Testis (tissue), 3 donors: ENCODE results near the gene KCNIP2. TPM values are rescaled to one million over a fixed set of nuclear protein-coding genes. Genes with fewer than 3 reads are reported as not detected.

Experiments used
- DNase-seq: peaks from one replicate; pipeline ENCODE4 v3.0.0-alpha.2; 2019
- H3K27ac ChIP-seq, 2 donors: fragments of 200-600 bp; sonication (generic); one replicate each; pipeline ENCODE4 v1.5.1; 2019
- H3K27me3 ChIP-seq: fragments of 200-600 bp; sonication (generic); one replicate; pipeline ENCODE4 v1.5.1; 2019
- H3K36me3 ChIP-seq: fragments of 200-600 bp; sonication (generic); one replicate; pipeline ENCODE4 v1.5.1; 2017; ENCODE audit warnings: low read depth; ENCODE audit errors: missing control alignments
- H3K4me1 ChIP-seq: fragments of 200-600 bp; sonication (generic); one replicate; pipeline ENCODE4 v1.5.1; 2019
- H3K4me3 ChIP-seq, 2 donors: fragments of 200-600 bp; sonication (generic); one replicate each; pipeline ENCODE4 v1.5.1; 2017 to 2019
- H3K9me3 ChIP-seq: fragments of 200-600 bp; sonication (generic); one replicate; pipeline ENCODE4 v1.5.1; 2017
- POLR2A ChIP-seq: fragments of 450-650 bp; IDR thresholded peaks from one replicate; pipeline ENCODE4 v1.6.1; 2017; ENCODE audit warnings: antibody characterized with exemption, mild to moderate bottlenecking, moderate library complexity
- WGBS, 2 donors: methylation state at CpG; one replicate each; pipeline ENCODE4 v1.1.5; 2018; 5-methylcytosine and 5-hydroxymethylcytosine counted together
- intact Hi-C: fragments of 100-400 bp; cut with DNase I; formaldehyde crosslinking; loops from one replicate; pipeline ENCODE4 v1.15.1; 2023; ENCODE audit warnings: low total_unique reads
- polyA plus RNA-seq: library from polyadenylated mRNA; stranded (reverse); fragments of 350-450 nt; fragmentation: Illumina TruSeq; extraction: RNeasy Lipid Tissue Mini Kit (QIAGEN cat#74804); gene quantifications from one replicate; pipeline ENCODE4 v1.2.3, GENCODE V29; 2014; ENCODE audit warnings: low read depth, low replicate concordance; ENCODE audit not compliant: insufficient read depth
- total RNA-seq, 2 donors: library from RNA; depleted of rRNA; stranded (reverse); fragments of >200 nt; gene quantifications; one replicate each; pipeline ENCODE4 v1.2.3, GENCODE V29; 2016
- TF ChIP-seq, protein P1 (sequence below), 3 experiments: fragments of 450-650 bp in 2 of 3; fragments of 200-600 bp in 1 of 3; sonication (generic) in 1 of 3; IDR thresholded peaks; one replicate each; pipeline ENCODE4 v1.5.1; 2016 to 2019; ENCODE audit warnings: antibody characterized with exemption in 3 of 3, mild to moderate bottlenecking in 2 of 3, moderate library complexity in 1 of 3

The KCNIP2 gene
- total and polyA plus RNA-seq, 3 donors from 2014 or later, result 5.1 to 6.8 (median 5.6) TPM

DNA sequence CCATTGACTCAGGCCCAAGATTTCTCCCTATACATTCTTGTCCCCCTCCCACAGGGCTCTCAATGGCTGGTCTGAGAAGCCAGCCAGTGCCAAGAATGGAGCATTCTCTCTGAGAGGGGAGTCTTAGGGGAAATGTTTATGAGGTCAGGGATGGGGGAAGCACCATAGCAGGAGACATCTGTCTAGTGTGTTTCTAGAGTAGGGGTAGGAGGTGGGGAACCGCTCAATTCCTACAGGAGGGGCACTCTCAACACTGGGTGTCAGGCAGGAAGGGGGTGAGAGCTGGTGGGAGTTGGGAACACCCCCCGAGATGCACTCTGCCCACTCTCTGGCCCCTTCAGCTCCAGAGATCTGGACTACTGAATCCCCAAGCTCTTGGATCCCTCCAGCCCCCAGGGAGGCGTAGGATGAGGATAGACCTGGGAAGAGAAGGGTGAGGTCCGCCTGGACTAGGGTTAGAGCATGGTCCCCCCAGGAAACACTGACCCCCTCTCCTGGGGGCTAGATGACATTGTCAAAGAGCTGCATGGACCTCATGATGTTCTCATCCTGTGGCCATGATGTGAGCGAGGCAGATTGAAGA, 16.7 kb downstream of the KCNIP2 start:
- Histone ChIP-seq H3K4me3 (no peak overlapping the region), H3K36me3 (no peaks in the 10 kb centered on the region), H3K27me3 (no peaks in the 10 kb centered on the region), H3K27ac (no peak overlapping the region), H3K9me3 (no peaks in the 10 kb centered on the region), H3K4me1 (peaks cover 11% of the 10 kb centered on the region)
- intact Hi-C loops, result no loop called here
- DNase-seq, result no peak
- WGBS, 2 donors, result 95 to 96% methylated on average over 4 to 5 of the region's 5 CpGs
- TF ChIP-seq, protein P1, sequence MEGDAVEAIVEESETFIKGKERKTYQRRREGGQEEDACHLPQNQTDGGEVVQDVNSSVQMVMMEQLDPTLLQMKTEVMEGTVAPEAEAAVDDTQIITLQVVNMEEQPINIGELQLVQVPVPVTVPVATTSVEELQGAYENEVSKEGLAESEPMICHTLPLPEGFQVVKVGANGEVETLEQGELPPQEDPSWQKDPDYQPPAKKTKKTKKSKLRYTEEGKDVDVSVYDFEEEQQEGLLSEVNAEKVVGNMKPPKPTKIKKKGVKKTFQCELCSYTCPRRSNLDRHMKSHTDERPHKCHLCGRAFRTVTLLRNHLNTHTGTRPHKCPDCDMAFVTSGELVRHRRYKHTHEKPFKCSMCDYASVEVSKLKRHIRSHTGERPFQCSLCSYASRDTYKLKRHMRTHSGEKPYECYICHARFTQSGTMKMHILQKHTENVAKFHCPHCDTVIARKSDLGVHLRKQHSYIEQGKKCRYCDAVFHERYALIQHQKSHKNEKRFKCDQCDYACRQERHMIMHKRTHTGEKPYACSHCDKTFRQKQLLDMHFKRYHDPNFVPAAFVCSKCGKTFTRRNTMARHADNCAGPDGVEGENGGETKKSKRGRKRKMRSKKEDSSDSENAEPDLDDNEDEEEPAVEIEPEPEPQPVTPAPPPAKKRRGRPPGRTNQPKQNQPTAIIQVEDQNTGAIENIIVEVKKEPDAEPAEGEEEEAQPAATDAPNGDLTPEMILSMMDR (IDR thresholded peaks at IDR 0.05), result no peak
- TF ChIP-seq POLR2A, result no peak

GRCh38 chr10:101824736-101825135, 18.9 kb downstream of the KCNIP2 start:
- TF ChIP-seq POLR2A, result no peak
- TF ChIP-seq, protein P1 (IDR thresholded peaks at IDR 0.05), result no peak
- DNase-seq, result no peak
- H3K4me3 ChIP-seq, result no peak overlapping the region
- no peaks in the 10 kb centered on the region for H3K4me1 ChIP-seq
- H3K27ac ChIP-seq, result no peak overlapping the region
- intact Hi-C loops, result no loop called here
- 88 to 89% methylated on average over 2 of the region's 2 CpGs for WGBS, 2 donors
- H3K9me3 ChIP-seq, result no peaks in the 10 kb centered on the region
- no peaks in the 10 kb centered on the region for H3K27me3 ChIP-seq
- no peaks in the 10 kb centered on the region for H3K36me3 ChIP-seq

GRCh38 chr10:101818872-101819633, 24.5 kb downstream of the KCNIP2 start:
- peak overlapping the region; percentile 83 to 97 for H3K4me3 ChIP-seq
- H3K4me1 ChIP-seq, result peaks cover 17% of the 10 kb centered on the region
- TF ChIP-seq, protein P1 (IDR thresholded peaks at IDR 0.05), result no peak
- TF ChIP-seq POLR2A, result no peak
- H3K27me3 ChIP-seq, result no peaks in the 10 kb centered on the region
- H3K27ac ChIP-seq, result peak overlapping the region; percentile 92 to 98
- H3K9me3 ChIP-seq, result no peaks in the 10 kb centered on the region
- intact Hi-C loops, result no loop called here
- WGBS, 2 donors, result 13 to 14% methylated on average over 14 of the region's 14 CpGs
- no peak for DNase-seq
- no peaks in the 10 kb centered on the region for H3K36me3 ChIP-seq

DNA sequence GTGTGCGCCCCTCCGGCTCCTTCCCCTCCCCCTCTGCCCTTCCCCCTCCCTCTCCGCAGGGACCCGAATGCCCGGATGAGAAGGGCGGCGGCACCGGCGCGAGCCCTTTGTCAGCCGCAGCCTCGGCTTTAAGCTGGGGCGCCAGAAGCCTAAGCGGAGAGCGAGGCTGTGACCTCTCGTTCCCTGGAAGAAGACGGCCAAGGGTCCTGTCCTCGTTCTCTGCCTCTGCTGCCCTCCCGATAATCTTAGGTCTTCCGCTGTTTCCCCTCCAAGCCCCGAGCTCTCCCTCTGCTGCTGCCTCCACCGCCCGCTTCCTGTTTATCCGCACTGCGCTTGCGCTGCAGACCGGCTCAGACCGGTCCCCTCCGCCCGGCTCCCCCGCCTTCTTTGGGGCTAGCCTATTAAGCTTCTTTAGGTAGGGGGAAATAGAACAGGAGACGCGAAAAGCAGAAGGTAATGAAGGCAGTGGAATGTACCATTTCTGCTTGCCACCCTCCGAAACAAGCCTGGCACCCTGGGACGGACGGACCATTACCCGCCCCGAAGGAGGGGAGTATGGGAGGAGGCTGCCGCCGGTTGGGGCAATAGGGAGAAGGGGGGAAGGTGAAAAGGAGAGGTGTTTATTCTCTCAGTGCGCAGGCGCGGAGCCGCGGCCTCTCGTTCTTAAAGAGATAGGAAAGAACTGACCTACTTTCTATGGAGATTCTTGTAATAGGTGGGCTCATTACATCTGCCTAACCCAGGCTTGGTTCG, 25.3 kb downstream of the KCNIP2 start, which contains the start of gene OGA:
Gene OGA (minus strand): TSS at position 326 of the 753 bp plus-strand sequence. CDS start 422 bp downstream, outside the sequence.
- peak within 1 kb of the TSS; percentile 92 to 98 for H3K27ac ChIP-seq
- TF ChIP-seq, protein P1 (IDR thresholded peaks at IDR 0.05), result no peak
- TF ChIP-seq POLR2A, result peak; percentile 99
- intact Hi-C loops, result no loop called here
- H3K27me3 ChIP-seq, result no peaks in the 10 kb centered on the region
- peak within 1 kb of the TSS; percentile 83 to 97 for H3K4me3 ChIP-seq
- no peaks in the 10 kb centered on the region for H3K36me3 ChIP-seq
- H3K4me1 ChIP-seq, result peaks cover 21% of the 10 kb centered on the region
- no peaks in the 10 kb centered on the region for H3K9me3 ChIP-seq
- DNase-seq, result peak; percentile 98
- 0% methylated on average over 35 to 47 of the region's 47 CpGs for WGBS, 2 donors
